Fibroblast of gingiva (primary cell): ENCODE measurements around the gene C5orf22.

Experiments
- DNase-seq: peaks from one replicate; pipeline ENCODE4 v3.0.0-alpha.2; 2011; ENCODE audit warnings: low read depth

Gene C5orf22

GRCh38 chr5:31604644-31605043 is 72.5 kb downstream of the C5orf22 start:
- DNase-seq = no peak
